SKM-1 treated with dmso at 0.1 percent for 144 hours (cell line): Measurements from ENCODE around the gene MYCN.
"Not testable (repeated sequence)": the region's sequence is repeated elsewhere in the genome, so short reads cannot be mapped to it uniquely, and the experiment has no call there.

Experiments used
- DNase-seq: peaks from one replicate; lab custom pipeline; 2025; ENCODE audit not compliant: unreplicated experiment; lab: John Stamatoyannopoulos, UW

MYCN gene

DNA sequence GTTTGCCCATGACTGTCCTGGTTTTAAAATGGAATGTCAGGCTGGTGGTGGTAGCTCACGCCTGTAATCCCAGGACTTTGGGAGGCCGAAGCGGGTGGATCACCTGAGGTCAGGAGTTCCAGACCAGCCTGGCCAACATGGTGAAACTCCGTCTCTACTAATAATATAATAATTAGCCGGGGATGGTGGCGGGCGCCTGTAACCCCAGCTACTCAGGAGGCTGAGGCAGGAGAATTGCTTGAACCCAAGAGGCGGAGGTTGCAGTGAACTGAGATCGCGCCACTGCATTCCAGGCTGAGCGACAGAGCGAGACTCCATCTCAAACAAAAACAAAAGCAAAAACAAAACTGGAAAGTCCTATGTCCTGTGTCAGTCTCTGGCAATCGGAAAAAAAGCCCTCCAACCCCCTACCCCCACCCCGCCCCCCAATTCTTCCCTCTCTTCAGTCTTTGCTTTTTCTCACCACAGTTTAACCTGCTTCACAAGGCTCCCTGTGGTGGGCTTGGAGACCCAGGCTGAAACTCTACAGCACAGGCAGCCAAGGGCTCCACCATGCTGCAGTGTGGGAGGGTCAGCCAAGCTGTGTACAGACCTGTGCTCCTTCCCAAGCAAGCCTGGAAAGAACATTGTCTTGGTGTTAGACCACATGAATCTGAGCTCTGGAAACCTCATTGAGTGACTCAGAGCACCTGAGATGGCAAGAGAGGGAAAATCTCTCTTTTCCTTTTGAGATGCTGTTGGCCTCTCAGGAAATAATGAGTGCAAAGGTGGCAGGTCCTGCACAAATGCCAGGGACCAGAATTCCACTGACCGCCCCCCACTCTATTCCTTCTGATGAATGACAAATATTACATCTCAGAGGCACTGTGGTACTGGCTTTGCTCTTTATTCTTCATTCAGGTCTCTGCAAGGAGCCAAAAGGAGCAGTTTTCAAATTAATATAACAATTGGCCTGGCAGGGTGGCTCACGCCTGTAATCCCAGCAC, 16.7 kb downstream of the MYCN start:
- DNase-seq, result no peak

- DNase-seq, result no peak
These were observed 17.7 kb downstream of the MYCN start for GRCh38 chr2:15957881-15958713.

DNA sequence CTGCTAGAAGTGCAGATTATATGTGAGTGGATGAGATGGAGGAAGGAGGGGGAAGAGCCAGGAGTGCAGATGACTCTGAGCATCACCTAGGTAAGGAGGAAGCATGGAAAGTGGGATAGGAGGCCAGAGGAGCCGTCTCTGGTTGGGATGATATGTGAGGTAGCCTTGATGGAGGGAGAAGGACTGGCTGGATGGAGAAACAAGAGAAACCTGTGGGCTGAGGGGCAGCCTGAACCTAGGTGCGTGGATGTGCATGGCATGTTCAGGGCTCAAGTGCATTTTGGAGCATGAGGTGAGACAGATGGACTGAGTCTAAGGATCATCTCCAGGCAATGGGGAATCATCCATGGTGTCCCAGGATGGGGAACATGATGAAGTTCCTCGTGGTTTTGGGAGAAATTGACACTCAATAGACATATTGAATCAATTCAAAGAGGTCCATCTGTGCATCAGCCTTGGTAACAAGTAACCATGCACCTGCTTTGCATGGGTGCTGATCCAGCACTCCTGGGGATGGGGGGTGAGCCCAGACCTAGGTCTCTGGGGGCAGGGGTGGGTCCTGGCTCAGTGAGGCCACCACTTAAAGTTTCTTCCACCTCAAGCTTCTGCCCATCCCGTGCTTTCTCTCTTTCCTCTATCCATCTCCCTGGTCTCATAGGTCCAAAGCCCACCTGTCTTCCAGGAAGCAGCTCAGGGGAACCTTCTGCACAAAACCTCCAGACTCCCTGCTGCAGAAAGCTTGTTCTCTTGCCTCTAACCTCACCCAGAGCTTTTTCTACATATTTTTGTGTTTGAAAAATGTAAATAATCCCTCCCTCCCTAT, 19.2 kb downstream of the MYCN start:
- no peak for DNase-seq

DNA sequence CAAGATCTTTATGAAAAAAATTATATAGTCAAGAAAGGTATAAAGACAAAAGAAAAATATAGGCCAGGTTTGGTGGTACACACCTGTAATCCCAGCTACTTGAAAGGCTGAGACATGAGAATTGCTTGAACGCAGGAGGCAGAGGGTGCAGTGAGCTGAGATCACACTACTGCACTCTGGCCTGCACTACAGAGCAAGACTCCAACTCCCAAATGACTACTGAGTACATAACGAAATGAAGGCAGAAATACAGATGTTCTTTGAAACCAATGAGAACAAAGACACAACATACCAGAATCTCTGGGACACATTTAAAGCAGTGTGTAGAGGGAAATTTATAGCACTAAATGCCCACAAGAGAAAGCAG, 19.8 kb downstream of the MYCN start:
- DNase-seq, result not testable (repeated sequence)

- DNase-seq, result not testable (repeated sequence)
These were observed 23.0 kb downstream of the MYCN start for GRCh38 chr2:15963109-15963976.

DNA sequence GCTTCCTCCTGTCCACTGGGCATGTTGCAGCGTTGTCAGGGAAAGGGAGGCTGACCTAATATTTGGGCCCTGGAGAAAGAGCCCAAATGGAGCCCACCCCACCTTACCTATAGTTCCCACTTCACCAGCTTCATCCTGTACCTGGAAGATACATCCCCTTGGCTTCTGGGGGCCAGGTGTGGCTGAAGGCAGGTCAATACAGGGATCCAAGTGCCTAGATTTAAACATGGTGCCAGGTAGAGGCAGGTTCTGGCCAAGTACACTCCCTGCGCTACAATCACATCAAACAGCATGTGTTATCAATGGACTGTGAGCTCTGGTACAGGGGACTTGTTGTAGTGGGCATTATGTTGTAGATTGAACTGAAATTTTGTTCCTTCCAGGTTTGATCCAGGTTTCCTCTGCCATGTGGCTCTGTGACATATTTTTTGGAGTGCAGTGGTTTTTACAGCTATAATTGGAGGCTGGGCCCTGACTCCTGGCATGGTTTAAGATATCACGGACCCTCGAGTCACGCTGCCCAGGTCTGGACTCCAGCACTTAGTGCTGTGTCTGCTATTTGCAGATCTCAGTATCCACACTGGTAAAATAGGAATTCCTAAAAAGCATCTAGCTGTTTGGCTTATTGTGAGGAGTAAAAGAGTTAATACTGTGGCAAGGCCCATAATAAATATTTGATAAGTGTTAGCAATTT, 23.8 kb downstream of the MYCN start:
- no peak for DNase-seq

GRCh38 chr2:15964936-15965563, 24.7 kb downstream of the MYCN start:
- no peak for DNase-seq

DNA sequence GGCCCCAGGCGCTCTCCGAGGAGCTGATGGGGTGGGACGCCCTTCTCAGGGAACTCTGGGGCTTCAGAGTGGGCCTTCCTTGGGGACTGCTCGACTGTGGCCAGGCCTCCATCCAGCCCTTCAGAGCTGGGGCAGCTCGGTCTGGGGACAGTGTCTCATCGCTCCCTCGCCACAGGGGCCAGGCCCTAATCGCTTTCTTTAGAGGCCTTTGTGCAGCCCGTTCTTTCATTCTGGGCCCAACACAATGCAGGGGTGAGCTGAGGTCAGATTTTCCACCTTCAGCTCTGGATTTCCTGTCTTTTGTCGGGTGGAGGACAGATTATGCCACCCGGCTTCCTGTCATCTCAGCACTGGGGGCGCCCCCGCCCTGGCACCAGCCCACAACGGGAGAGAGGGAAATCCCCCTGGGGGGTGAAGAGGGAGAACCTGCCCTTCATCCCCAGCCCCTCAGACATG, 25.2 kb downstream of the MYCN start:
- no peak for DNase-seq

GRCh38 chr2:15967415-15968279, 27.3 kb downstream of the MYCN start:
- DNase-seq, result no peak

DNA sequence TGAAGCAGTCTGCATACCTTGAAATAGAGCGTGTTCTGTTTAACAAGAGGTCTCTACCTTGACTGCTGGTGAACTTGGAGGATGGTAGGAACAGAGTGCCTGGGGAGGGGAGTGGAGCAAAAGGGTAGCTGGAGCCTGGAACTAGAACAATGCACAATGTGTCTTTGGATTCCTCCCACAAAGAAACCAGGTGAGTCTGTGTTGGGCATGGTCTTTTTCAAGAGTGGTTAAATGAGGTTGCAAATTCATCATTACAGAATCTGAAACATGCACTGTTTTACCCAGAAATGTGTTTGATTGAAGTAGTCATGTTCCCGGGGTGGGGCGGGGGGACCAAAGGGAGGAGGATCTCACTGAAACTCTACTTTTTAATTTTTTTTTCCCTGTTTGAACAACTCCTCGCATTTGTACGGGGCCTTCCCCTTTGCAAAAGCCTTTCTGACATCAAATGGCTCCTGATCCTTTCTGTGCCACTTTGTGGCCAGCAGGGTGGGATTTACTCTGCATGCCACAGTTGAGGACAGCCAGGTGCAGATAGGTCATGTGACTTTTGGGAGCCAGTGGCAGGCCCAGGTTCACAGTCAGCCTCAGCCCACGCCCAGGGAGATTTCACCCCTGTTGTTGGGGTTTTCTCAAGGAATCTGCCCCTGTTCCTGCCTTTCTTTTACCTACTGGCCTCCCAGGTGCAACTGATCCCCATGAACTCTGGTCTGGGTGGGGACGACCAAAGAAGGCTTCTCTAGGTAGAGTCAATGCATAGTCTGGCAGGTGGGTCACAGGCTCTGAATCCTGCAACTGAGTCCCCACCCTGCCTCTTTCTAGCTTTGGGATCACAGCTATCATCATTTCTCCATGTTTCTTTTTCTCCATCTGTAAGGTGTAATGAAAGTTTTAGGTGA, 28.2 kb downstream of the MYCN start:
- no peak for DNase-seq

GRCh38 chr2:15969214-15969613, 28.9 kb downstream of the MYCN start:
- no peak for DNase-seq

- no peak for DNase-seq
These were observed 30.4 kb downstream of the MYCN start for GRCh38 chr2:15970701-15971100.

DNA sequence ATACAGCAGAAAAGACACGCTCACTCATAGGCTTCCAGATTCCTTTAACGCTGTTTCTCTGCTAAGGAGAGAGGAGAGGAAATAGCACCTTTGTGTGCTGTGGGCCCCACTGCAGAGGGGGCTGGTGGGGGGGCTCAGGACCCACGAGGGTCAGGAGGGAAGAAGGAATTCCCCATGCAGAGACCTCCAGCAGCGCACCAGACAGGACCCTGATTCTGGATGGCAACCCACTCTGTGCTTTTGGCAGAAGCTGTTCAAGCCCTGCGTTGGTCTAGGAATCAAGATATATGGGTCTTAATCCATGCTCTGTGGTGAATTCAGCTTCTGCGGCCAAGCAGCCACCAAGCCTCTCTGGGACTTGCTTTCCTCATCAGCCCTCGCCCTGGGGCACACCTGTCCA, 31.0 kb downstream of the MYCN start:
- DNase-seq, result no peak

DNA sequence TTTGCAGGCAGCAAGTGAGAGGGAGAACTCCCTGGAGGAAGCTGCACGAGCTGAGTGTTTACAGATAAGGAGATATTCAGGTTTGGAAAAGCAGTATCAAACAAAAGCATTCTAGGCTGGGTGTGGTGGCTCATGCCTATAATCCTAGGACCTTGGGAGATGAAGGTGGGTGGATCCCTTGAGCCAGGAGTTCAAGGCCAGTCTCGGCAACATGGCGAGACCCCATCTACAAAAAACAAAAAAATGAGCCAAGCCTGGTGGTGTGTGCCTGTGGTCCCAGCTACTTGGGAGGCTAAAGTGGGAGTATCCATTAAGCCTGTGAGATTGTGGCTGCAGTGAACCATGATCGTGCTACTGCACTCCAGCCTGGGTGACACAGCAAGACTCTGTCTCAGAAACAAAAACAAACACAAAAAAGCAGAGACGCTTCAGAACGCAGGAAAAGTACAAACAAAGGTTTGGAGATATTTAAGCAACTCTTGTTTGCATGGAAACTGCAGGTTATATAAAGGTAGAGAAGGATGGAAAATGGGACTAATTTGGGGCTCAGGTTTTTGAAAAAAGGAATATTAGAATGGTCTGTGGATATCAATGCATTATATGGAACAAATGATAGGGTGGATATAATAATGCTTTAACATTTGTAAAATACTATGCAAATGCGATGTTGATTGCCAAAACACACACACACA, 31.6 kb downstream of the MYCN start:
- DNase-seq, result no peak

GRCh38 chr2:15973481-15974401, 33.4 kb downstream of the MYCN start:
- DNase-seq, result no peak
